ENCODE results near the gene BANP.
A peak's percentile ranks its signal among the peaks of the same experiment; 100 is the strongest.
"Not testable (repeated sequence)": the region's sequence is repeated elsewhere in the genome, so short reads cannot be mapped to it uniquely, and the experiment has no call there.

Gene BANP

GRCh38 chr16:87950765-87951551 is at the start of gene BANP:
Gene BANP, plus strand, starts transcription at chr16:87951434. Its CDS starts 23,682 bp downstream, at chr16:87975116.
- DNase-seq = peak; percentile 99

- DNase-seq = not testable (repeated sequence)
These were observed 46.3 kb upstream of the BANP start for GRCh38 chr16:87904963-87905362.

GRCh38 chr16:87905521-87905920 is 45.7 kb upstream of the BANP start:
- DNase-seq = not testable (repeated sequence)

- not testable (repeated sequence) for DNase-seq
These were observed 43.1 kb upstream of the BANP start for GRCh38 chr16:87908101-87908500.

GRCh38 chr16:87909203-87909935 is 41.9 kb upstream of the BANP start:
- peak; percentile 88 for DNase-seq

- peak; percentile 83 for DNase-seq
These were observed 40.0 kb upstream of the BANP start for GRCh38 chr16:87911106-87911763.

- DNase-seq = not testable (repeated sequence)
These were observed 38.5 kb upstream of the BANP start for GRCh38 chr16:87912691-87913090.

GRCh38 chr16:87914021-87914725 is 37.1 kb upstream of the BANP start:
- not testable (repeated sequence) for DNase-seq

- DNase-seq = no peak
These were observed 36.4 kb upstream of the BANP start for GRCh38 chr16:87914812-87915211.

GRCh38 chr16:87917503-87917902 is 33.7 kb upstream of the BANP start:
- DNase-seq = no peak

GRCh38 chr16:87918338-87918737 is 32.9 kb upstream of the BANP start:
- no peak for DNase-seq

GRCh38 chr16:87918866-87919680 is 32.2 kb upstream of the BANP start:
- DNase-seq = no peak

- DNase-seq = no peak
These were observed 31.6 kb upstream of the BANP start for GRCh38 chr16:87919681-87919994.

GRCh38 chr16:87921236-87921773 is 29.9 kb upstream of the BANP start:
- DNase-seq = no peak

GRCh38 chr16:87922250-87922871 is 28.9 kb upstream of the BANP start:
- DNase-seq = peak; percentile 62

GRCh38 chr16:87924041-87924810 is 27.0 kb upstream of the BANP start:
- peak; percentile 72 for DNase-seq

GRCh38 chr16:87924811-87925670 is 26.2 kb upstream of the BANP start:
- peak; percentile 73 for DNase-seq

- no peak for DNase-seq
These were observed 24.7 kb upstream of the BANP start for GRCh38 chr16:87926246-87927194.
